EH (cell line): ENCODE measurements around the gene OR10G2.
"Not testable (repeated sequence)": the region's sequence is repeated elsewhere in the genome, so short reads cannot be mapped to it uniquely, and the experiment has no call there.

Experiments
- DNase-seq: peaks from one replicate; pipeline ENCODE4 v3.0.0-alpha.2; 2015; ENCODE audit warnings: low read depth

Gene OR10G2, protein sequence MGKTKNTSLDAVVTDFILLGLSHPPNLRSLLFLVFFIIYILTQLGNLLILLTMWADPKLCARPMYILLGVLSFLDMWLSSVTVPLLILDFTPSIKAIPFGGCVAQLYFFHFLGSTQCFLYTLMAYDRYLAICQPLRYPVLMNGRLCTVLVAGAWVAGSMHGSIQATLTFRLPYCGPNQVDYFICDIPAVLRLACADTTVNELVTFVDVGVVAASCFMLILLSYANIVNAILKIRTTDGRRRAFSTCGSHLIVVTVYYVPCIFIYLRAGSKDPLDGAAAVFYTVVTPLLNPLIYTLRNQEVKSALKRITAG

DNA sequence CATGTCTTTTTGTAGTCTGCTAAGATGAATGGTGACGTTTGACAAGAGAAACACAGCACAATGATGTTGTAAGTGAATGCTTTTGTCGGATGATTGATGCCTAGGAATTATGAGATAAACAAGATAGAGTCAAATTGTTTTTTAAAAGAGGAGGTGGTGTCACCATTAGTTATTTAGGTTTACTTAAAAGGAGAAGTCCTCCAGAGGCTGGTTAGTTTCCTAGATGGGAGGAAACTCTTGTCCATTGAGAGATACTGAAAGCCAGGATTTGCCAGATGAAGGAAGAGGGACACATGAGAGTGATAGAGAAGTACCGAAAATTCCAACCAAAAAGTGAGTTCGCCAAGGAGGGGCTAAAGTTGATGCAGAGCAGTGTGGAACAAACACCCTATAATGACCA, at the start of gene OR10G2:
Gene OR10G2 (minus strand): TSS at position 101 of the 400 bp plus-strand sequence. CDS start 98 bp downstream, at position 3.
- no peak for DNase-seq

DNA sequence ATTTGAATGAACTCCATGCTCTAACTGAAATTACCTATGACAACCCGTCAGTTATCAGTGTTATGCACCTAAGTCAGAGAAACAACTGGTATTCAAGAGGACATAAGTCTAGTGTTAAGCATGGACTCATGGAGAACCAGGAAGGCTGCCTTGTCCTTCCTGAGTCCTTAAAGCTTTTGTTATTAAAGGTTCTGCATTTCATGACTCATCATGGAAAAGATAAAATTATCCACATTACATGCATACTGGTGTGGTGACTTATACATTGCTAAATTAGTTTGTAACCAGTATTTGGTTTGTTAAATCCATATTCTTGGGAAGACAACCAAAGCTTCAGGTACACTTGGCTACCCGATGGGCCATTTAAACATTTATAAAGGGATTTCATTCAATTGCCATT, 45.3 kb upstream of the OR10G2 start:
- peak; percentile 9 for DNase-seq

DNA sequence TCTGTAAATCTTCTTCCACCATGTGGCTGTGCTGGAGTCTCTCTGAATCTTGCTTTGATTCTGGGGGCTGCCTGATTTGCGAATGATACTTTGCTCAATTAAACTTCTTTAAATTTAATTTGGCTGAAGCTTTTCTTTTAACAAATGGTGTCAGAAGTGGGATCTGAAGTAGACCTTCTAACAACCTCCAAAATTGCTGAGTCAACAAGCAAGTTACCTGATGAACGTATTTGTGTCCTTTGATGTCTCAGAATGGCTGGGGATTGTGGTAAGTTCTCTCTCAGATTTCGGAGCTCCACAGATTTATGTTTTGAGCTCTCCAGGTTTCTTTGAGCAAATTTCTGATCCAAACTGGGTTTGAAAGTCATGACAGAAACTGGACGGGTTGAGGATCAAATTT, 40.8 kb upstream of the OR10G2 start:
- DNase-seq = no peak

GRCh38 chr14:21673718-21674117, 39.0 kb upstream of the OR10G2 start, which contains the start of gene OR4E1:
OR4E1 (minus strand) TSS chr14:21673818; CDS start chr14:21670935, 2,883 bp downstream.
- no peak for DNase-seq

GRCh38 chr14:21672116-21672515, 37.4 kb upstream of the OR10G2 start:
- DNase-seq = no peak

DNA sequence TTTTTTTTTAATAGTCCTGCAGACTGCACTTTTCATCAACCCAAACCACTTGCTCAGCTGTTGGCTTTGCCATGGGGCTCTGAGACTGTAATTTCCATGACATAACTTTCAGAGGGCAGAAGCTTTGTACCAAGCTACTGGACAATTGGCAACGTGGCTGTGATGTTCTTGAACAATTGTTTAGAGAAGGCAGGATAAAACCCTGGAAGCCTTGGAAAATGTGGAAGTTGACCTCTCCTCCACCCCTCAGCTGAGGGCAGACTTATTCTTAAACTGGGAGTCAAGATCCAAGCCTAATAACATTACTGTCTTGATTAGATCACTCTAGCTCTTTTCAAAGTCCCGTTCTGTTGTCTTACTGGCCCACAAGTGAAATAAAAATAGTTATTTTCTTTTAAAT, 36.6 kb upstream of the OR10G2 start:
- no peak for DNase-seq

GRCh38 chr14:21669284-21669683, 34.5 kb upstream of the OR10G2 start:
- DNase-seq = no peak

- no peak for DNase-seq
These were observed 33.6 kb upstream of the OR10G2 start for GRCh38 chr14:21668377-21668776.

DNA sequence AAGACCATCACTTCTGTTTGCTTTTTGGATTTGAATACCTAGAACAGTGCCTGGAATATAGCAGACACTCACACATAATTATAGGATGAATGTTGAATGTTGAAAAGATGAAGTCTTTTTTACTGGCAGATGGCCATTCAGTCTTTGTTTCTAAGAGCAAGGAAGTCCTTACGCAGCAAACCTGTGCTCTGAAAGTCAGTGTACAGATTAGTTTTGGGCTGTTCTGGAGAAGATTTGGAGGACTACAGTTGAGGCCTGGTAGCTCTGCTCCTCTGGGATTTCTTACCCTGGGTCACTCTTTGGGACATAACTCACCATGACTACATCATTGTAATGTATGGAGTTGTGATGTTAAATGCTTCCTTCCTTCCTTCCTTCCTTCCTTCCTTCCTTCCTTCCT, 22.2 kb upstream of the OR10G2 start:
- no peak for DNase-seq

- DNase-seq = no peak
These were observed 19.5 kb upstream of the OR10G2 start for GRCh38 chr14:21654215-21654614.

GRCh38 chr14:21653331-21653885, 18.7 kb upstream of the OR10G2 start, which contains the start of gene OR4E2:
OR4E2 (plus strand) TSS chr14:21653835; CDS start chr14:21665083, 11,248 bp downstream.
- DNase-seq = no peak

GRCh38 chr14:21652209-21652808, 17.6 kb upstream of the OR10G2 start:
- DNase-seq = no peak

DNA sequence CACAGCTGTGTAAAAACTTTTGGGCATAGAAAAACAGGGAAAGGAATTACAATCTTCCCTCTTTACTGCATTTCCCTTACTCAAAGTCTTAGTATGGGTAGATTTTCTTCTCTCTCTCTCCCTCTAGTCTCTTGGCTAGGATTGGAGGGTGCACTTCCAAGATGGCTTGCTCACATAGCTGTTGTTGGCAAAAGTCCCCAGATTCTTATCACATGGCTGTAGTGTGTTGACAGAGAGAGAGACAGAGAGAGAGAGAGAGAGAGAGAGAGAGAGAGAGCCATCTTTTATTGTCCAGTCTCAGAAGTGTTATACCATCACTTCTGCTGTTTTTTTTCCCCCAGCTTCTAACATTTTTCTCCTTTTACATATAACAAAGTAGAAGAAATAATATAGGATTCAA, 12.6 kb upstream of the OR10G2 start:
- DNase-seq = peak; percentile 6

DNA sequence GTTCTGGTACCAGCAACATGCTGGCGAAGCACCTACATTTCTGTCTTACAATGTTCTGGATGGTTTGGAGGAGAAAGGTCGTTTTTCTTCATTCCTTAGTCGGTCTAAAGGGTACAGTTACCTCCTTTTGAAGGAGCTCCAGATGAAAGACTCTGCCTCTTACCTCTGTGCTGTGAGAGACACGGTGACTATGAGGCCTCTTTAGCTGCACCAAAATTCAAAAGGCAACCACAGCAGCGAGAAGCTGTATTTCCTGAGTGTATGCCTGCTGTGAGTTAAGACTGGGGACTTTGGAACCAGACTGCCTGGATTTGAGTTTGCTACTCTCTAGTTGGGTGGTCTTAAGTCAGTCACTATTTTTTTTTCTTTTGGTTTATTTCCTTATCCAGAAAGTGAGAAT, 8.7 kb upstream of the OR10G2 start:
- no peak for DNase-seq

GRCh38 chr14:21642683-21643082, 7.9 kb upstream of the OR10G2 start:
- no peak for DNase-seq

- no peak for DNase-seq
These were observed 3.7 kb downstream of the OR10G2 start for GRCh38 chr14:21631084-21631483.

DNA sequence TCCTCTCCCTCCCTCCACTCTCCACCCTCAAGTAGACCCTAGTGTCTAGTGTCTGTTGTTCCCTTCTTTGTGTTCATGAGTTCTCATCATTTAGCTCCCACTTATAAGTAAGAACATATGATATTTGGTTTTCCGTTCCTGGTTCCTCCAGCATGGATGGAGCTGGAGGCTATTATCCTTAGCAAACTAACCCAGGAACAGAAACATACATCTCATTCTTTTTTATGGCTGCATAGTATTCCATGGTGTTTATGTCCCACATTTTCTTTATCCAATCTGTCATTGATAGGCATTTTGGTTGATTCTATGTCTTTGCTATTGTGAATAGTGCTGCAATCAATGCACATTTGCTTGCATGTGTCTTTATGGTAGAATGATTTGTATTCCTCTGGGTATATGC, 4.2 kb downstream of the OR10G2 start:
- DNase-seq = not testable (repeated sequence)

GRCh38 chr14:21626491-21627230, 8.1 kb downstream of the OR10G2 start:
- DNase-seq = no peak

DNA sequence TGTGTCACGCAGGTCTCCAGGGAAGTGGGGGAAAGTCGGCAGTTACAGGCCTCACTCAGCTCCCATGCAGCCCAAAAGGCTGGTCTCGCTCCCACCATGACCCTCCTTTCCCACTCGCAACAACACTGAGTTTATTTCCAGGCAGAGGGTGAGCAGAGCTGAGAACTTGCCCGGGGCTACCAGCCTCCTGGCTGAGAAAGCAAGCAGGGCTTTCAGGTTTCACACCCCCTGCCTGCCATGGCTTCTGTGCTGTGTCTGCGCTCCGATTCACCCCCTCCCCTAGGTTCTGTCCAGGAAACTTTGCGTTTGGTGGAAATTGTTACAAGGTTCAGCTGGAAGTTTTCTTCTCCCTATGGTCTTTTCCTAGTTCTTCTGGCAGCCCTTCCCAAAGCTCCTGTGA, 17.1 kb downstream of the OR10G2 start:
- no peak for DNase-seq

DNA sequence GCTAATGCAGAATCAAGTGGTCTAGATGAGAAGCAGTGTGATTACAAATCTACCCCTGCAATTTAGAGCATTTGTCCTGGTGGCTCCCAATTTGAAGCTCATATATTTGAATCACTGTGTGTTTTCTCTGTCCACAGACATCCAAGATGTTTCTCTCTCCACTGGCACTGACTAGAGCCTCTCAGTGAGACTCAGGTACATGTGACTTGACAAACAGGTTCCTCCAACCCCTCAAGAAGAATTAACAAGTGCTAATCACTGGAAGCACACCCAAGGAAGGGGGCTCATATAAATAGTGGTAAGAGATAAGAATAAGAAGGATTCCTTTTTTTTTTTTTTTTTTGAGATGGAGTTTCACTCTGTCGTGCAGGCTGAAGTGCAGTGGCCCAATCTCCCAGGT, 20.5 kb downstream of the OR10G2 start:
- DNase-seq = no peak

- DNase-seq = no peak
These were observed 22.4 kb downstream of the OR10G2 start for GRCh38 chr14:21612324-21612723.

- not testable (repeated sequence) for DNase-seq
These were observed 32.6 kb downstream of the OR10G2 start for GRCh38 chr14:21602181-21602580.

- DNase-seq = no peak
These were observed 45.4 kb downstream of the OR10G2 start for GRCh38 chr14:21589317-21589716.
